Testis (tissue), 2 donors: Measurements from ENCODE around the gene RPL28.

Source experiments
- CTCF ChIP-seq, 3 experiments: fragments of 450-650 bp in 2 of 3; fragments of 200-600 bp in 1 of 3; sonication (generic) in 1 of 3; IDR thresholded peaks; one replicate each; pipeline ENCODE4 v1.5.1; 2016 to 2019; ENCODE audit warnings: antibody characterized with exemption in 3 of 3, mild to moderate bottlenecking in 2 of 3, moderate library complexity in 1 of 3
- POLR2A ChIP-seq: fragments of 450-650 bp; IDR thresholded peaks from one replicate; pipeline ENCODE4 v1.6.1; 2017; ENCODE audit warnings: antibody characterized with exemption, mild to moderate bottlenecking, moderate library complexity

- TF ChIP-seq CTCF (IDR thresholded peaks at IDR 0.05): no peak
- no peak for TF ChIP-seq POLR2A
Observed at GRCh38 chr19:55441319-55441691, 55.6 kb downstream of the RPL28 start.
